Nucleus accumbens (tissue), 56 donors: ENCODE measurements around the gene CUL5.
"Not testable (repeated sequence)": the region's sequence is repeated elsewhere in the genome, so short reads cannot be mapped to it uniquely, and the experiment has no call there.

Experiments
- DNase-seq, 56 donors: peaks; one replicate each; lab custom pipeline; 2025; lab: John Stamatoyannopoulos, UW

Gene CUL5

DNA sequence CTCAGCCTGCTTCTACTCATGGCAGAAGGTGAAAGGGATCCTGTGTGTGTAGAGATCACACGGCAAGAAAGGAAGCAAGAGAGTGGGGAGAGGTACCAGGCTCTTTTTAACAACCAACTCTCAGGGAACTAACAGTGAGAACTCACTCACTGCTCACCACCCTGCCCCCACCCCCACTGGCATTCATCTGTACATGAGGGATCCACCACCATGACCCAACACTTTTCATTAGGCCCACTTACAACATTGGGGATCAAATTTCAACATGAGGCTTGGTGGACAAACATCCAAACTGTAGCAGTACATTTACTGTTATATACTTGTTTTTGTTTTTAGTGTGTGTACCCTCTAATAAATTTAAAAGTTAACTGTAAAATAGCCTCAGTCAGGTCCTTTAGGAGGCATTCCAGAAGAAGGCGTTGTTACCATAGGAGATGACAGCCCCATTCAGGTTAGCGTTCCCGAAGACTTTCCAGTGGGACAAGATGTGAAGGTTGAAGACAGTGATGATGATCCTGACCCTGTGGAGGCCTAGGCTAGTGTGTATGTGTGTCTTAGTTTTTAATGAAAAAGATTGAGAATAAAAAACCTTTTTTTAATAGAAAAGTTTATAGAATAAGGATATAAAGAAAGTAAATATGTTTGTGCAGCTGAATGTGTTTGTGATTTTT is 11.3 kb downstream of the CUL5 start:
- DNase-seq: no peak

- no peak for DNase-seq
Observed at GRCh38 chr11:108025387-108026080, 16.8 kb downstream of the CUL5 start.

DNA sequence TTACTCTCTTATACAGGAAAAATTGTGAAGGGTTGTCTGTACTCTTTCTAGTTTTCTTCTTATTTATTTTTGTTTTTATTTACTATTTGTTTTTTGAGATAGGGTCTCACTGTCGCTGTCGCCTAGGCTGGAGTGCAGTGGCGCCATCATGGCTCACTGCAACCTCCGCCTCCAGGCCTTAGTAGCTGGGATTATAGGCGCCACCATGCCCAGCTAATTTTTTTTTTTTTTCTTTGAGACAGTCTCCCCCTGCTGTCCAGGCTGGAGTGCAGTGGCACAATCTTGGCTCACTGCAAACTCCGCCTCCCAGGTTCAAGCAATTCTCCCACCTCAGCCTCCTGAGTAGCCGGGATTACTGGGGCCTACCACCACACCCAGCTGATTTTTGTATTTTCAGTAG is 18.4 kb downstream of the CUL5 start:
- no peak for DNase-seq

DNA sequence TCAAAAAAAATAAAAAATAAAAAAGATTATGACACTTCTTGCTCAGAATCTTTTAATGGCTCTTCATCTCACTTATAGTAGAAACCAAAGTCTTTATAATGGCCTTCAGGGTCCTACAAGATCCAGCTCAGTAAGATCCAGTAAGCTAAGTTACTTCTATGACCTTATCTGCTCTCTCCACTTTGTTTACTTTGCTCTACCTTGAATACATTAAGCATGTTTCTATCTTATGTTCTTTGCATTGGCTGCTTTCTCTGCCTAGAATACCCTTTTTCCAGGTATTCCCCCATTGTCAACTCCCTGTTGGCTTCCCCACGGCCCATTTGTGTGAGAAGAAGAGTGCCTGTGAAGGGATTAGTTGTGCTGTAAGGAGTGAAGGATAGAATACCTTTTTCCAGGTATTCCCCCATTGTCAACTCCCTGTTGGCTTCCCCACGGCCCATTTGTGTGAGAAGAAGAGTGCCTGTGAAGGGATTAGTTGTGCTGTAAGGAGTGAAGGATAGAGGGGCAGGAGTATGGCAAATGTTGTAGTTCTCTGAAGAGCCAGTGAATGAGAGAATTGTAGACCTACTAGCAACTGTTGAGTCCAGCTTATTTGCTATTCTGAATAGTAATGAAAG is 20.2 kb downstream of the CUL5 start:
- DNase-seq: not testable (repeated sequence)

GRCh38 chr11:108031604-108032003 is 22.9 kb downstream of the CUL5 start:
- not testable (repeated sequence) for DNase-seq

GRCh38 chr11:108032800-108033199 is 24.1 kb downstream of the CUL5 start:
- DNase-seq: no peak

GRCh38 chr11:108034034-108034433 is 25.3 kb downstream of the CUL5 start:
- no peak for DNase-seq

DNA sequence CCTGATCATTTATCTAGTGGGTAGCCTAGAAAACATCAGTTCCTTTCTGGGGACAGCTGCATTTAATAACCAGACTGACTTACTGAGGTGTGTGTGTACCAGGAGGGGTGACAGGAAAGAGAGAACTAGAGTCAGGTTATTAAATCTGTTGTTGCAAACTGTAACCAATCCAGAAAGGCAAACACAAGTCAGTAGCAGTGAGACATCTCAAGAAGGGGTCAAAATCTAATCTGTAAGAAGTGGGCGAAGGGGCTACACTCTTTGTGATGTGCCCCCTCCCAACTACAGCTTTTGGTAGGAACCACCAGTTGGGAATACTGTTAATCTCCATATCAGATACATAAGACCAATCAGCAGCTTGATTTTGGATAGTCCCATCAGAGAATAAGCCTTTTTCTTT is 26.3 kb downstream of the CUL5 start:
- DNase-seq: no peak

GRCh38 chr11:108035690-108036089 is 27.0 kb downstream of the CUL5 start:
- DNase-seq: no peak

DNA sequence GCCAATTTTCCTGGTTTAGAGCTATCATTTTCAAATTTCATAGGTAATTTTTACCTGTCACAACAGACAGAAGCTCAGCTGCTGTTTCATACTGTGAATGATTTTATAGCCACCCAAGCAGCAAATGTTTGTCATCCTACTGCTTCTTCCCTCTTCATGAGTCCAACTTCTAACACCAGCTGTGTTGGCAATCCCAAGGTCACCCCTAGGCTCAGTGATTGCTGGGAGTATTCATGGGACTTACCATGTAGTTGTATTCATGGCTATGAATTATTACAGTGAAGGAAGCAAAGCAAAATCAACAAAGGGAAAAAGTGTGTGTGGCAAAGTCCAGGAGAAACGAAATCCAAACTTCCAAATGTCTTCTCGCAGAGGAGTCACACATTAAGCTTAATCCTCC is 28.5 kb downstream of the CUL5 start:
- no peak for DNase-seq

DNA sequence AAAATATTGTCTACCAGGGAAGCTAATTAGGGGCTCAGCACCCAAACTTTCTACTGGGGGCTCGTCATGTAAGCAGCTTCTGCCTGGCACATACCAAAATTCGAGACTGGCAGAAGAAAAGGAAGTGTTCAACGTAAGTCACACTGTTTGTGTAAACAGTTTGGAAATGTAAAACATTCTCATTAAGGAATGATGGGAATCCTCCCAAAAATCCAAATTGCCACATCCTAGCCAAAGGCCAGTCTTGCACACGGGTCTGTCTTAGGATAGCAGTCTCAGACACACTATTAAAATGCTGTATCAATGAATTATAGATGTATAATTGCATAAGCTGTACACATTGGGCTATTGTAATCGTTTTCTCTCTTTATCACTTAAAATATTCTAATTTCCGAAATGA is 28.9 kb downstream of the CUL5 start:
- DNase-seq: no peak

DNA sequence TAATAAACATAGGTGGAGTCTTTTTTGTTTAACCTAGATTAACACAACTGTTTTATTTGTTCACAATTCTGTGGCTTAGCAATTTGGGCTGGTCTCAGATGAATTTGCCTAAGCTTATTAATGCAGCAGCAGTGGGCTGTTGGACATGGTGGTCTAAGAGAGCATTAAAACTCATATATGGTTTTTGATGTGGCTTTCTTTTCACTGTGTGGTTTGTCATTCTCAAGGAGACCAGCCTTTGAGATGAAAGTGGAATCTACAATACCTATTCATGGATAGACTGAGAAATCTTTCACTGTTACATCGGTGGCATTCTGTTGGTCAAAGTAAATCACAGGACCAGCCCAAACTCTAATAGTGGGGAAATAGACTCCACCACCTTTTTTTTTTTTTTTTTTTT is 39.6 kb downstream of the CUL5 start:
- DNase-seq: no peak

GRCh38 chr11:108062336-108062735 is 53.6 kb downstream of the CUL5 start:
- no peak for DNase-seq

DNA sequence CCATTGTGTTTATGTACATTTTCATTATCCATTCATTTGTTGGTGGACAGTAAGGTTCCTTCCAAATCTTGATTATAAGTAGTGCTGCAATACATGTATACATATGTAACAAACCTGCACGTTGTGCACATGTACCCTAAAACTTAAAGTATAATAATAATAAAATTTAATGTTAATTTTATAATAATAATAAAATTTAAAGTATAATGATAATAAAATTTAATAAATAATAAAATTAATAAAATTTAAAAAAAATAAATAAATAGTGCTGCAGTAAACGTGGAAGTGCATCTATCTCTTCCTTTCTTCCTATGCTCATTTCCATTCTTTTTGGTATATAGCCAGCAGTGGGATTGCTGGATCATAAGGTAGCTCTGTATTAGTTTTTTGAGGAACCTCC is 54.7 kb downstream of the CUL5 start:
- DNase-seq: no peak

GRCh38 chr11:108069947-108070346 is 61.2 kb downstream of the CUL5 start:
- DNase-seq: no peak

DNA sequence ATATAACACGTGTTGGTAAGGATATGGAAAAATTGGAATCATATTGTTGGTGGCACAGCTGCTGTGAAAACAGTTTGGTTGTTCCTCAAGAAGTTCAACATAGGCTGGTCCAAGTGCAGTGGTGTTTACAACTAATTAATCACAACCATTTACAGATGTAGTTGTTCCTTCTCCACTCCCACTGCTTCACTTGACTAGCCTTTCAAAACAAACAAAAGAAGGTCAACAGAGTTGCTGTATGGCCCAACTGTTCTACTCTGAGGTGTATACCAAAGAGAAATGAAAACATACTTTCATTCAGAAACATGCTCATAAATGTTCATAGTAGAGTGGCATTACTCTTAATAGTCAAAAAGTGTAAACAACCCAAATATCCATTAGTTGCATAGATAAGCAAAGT is 76.1 kb downstream of the CUL5 start:
- no peak for DNase-seq

DNA sequence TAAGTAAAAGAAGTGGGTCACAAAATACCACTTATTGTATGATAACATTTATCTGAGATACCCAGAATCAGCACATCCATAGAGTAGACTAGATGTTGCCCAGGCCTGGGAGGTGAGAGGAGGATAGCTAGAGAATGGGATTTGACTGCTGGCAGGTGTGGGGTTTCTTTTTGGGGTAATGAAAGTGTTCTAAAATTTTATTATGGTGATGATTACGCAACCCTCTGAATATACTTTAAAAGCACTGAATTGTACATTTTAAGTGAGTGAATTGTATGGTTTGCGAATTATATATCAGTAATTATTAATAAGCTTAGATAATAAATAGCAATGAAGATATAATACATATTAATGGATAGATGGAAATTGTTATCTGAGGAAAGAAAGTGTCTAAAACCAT is 77.0 kb downstream of the CUL5 start:
- DNase-seq: no peak

GRCh38 chr11:108092134-108092533 is 83.4 kb downstream of the CUL5 start:
- no peak for DNase-seq

GRCh38 chr11:108093128-108093904 is 84.6 kb downstream of the CUL5 start:
- DNase-seq: no peak

DNA sequence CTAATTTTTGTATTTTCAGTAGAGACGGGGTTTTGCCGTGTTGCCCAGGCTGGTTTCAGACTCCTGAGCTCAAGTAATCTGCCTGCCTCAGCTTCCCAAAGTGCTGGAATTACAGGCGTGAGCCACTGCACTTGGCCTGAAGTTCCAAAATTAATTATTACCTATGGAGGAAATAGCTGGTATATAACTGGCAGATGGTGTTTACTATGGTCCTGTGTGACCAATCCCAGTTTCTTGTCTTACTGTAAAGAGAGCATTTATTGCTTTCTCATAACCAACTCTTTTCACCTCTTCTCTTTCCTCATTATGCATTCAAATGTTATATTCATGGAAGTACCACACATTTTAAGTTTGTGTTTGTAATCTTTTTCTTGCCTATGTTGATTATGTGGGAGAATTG is 88.5 kb downstream of the CUL5 start:
- DNase-seq: no peak

DNA sequence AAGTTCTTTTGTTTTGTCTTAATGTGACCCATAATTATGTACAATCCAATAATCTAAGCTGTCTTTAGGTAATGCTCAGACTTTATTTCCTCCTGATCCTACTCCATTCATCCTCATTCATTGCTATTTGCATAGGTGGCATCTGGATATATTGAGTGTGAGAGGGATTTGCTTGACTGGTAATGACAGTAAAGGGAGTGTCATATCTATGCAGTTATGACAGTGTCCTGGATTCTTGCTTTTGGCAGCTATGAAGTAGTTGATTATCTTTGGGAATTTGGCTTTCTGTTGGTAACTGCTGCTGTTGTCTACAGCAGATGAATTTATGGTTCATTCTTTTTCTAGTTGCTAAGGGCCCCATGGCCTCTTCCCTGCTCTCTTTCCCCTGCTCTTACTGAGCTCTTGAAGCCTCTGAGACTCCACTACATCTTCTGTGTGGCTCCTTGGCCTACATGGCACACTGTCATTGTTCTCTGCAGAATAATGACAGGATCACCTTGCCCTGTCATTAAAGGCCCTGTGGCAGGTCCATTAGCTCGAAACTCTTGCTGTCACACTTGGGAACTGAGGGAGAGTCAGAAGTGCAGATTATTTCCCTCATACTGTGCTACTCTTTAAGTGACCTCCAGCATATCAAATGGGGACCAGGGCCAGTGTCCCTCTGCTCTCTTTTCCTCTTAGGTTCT is 92.5 kb downstream of the CUL5 start:
- no peak for DNase-seq
